ENCODE data around the gene SDCCAG8.

The SDCCAG8 gene

GRCh38 chr1:243257189-243257588 lies 1.3 kb downstream of the SDCCAG8 start:
- Histone ChIP-seq H3K9me3 (no peaks in the 10 kb centered on the region), H3K4me1 (no peaks in the 10 kb centered on the region), H3K36me3 (peaks cover 2% of the 10 kb centered on the region; the same call in 1 of the 2 replicates), H3K4me3 (ENCODE audit: low read depth, low read length) (no peak overlapping the region), H3K27me3 (no peaks in the 10 kb centered on the region)
- no peak for TF ChIP-seq CTCF (IDR thresholded peaks at IDR 0.05; ENCODE audit: low read depth, low read length)
- DNase-seq, result no peak

GRCh38 chr1:243258731-243259130 lies 2.9 kb downstream of the SDCCAG8 start:
- no peak for TF ChIP-seq CTCF (IDR thresholded peaks at IDR 0.05; ENCODE audit: low read depth, low read length)

GRCh38 chr1:243260221-243260880 lies 4.5 kb downstream of the SDCCAG8 start:
- no peak overlapping the region for H3K4me3 ChIP-seq (ENCODE audit: low read depth, low read length)
- H3K27me3 ChIP-seq, result no peaks in the 10 kb centered on the region
- no peak for DNase-seq
- no peaks in the 10 kb centered on the region; the same call in 1 of the 2 replicates for H3K36me3 ChIP-seq
- no peaks in the 10 kb centered on the region; the same call in 1 of the 2 replicates for H3K9me3 ChIP-seq
- peaks cover 11% of the 10 kb centered on the region for H3K4me1 ChIP-seq
- TF ChIP-seq CTCF (IDR thresholded peaks at IDR 0.05; ENCODE audit: low read depth, low read length), result no peak

More at GRCh38 chr1:243258731-243259130, 2.9 kb downstream of the SDCCAG8 start:
- H3K9me3 ChIP-seq, result no peaks in the 10 kb centered on the region
- H3K4me1 ChIP-seq, result peaks cover under 1% of the 10 kb centered on the region
- DNase-seq, result no peak
- H3K27me3 ChIP-seq, result no peaks in the 10 kb centered on the region
- H3K4me3 ChIP-seq (ENCODE audit: low read depth, low read length), result no peak overlapping the region
- H3K36me3 ChIP-seq, result peaks cover 2% of the 10 kb centered on the region; the same call in 1 of the 2 replicates

GRCh38 chr1:243261390-243261789 lies 5.5 kb downstream of the SDCCAG8 start:
- no peak for DNase-seq
- H3K4me3 ChIP-seq (ENCODE audit: low read depth, low read length), result no peak overlapping the region

GRCh38 chr1:243264717-243265116 lies 8.9 kb downstream of the SDCCAG8 start:
- no peak for DNase-seq

More at GRCh38 chr1:243261390-243261789, 5.5 kb downstream of the SDCCAG8 start:
- Histone ChIP-seq H3K9me3 (no peaks in the 10 kb centered on the region; the same call in 1 of the 2 replicates), H3K4me1 (peaks cover 11% of the 10 kb centered on the region), H3K36me3 (no peaks in the 10 kb centered on the region; the same call in 1 of the 2 replicates), H3K27me3 (no peaks in the 10 kb centered on the region)
- TF ChIP-seq CTCF (IDR thresholded peaks at IDR 0.05; ENCODE audit: low read depth, low read length), result no peak

More at GRCh38 chr1:243264717-243265116, 8.9 kb downstream of the SDCCAG8 start:
- no peak for TF ChIP-seq CTCF (IDR thresholded peaks at IDR 0.05; ENCODE audit: low read depth, low read length)
- H3K4me3 ChIP-seq (ENCODE audit: low read depth, low read length), result no peak overlapping the region
- H3K4me1 ChIP-seq, result peaks cover 20% of the 10 kb centered on the region
- no peaks in the 10 kb centered on the region; the same call in 1 of the 2 replicates for H3K9me3 ChIP-seq
- H3K36me3 ChIP-seq, result no peaks in the 10 kb centered on the region; the same call in 1 of the 2 replicates
- H3K27me3 ChIP-seq, result no peaks in the 10 kb centered on the region

Data from BE2C (cell line).